ENCODE measurements around the gene KCNF1.

DNA sequence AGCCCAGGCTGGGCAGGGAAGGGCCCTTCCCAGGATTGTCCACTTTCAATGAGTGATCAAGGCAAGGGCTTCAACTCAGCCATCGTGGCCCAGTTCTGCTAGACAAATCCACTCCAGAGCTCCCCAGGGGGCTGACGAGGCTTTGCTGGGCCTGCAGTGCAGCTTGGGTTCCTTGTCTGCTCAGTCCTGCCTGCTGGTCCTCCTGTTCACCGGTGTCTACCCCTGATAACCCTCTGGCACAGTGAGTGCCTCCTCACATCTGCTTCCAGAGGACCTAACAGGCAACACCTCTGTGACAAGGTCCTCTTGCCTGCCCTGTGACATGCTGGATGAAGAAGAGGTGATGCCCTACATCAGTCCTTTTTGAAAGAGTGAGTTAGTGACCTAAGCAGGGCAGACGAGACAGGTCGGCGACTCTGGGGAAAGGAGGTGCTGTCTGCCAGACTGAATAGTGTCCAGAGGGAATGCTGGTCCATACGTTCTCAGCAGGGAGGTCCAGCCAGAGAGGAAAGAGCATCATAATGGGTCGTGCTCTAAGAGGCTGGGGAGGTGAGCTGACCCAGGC lies 20.9 kb upstream of the KCNF1 start:
- TF ChIP-seq, protein P1, sequence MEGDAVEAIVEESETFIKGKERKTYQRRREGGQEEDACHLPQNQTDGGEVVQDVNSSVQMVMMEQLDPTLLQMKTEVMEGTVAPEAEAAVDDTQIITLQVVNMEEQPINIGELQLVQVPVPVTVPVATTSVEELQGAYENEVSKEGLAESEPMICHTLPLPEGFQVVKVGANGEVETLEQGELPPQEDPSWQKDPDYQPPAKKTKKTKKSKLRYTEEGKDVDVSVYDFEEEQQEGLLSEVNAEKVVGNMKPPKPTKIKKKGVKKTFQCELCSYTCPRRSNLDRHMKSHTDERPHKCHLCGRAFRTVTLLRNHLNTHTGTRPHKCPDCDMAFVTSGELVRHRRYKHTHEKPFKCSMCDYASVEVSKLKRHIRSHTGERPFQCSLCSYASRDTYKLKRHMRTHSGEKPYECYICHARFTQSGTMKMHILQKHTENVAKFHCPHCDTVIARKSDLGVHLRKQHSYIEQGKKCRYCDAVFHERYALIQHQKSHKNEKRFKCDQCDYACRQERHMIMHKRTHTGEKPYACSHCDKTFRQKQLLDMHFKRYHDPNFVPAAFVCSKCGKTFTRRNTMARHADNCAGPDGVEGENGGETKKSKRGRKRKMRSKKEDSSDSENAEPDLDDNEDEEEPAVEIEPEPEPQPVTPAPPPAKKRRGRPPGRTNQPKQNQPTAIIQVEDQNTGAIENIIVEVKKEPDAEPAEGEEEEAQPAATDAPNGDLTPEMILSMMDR (conservative IDR thresholded peaks at IDR 0.05 in 1 of 2, IDR thresholded peaks at IDR 0.05 in 1 of 2; ENCODE audit: low read depth in 1 of 2, low read length in 2 of 2), result no peak
- no peak for TF ChIP-seq EZH2 (IDR thresholded peaks at IDR 0.05; ENCODE audit: low read length, missing control alignments)
